SU-DHL-6 (cell line): ENCODE measurements around the gene TRPM3.

Source experiments
- H2AFZ ChIP-seq: fragments of 200-600 bp; sonication (generic); 2 replicates; pipeline ENCODE4 v1.6.1; 2014; ENCODE audit warnings: low read depth, mild to moderate bottlenecking, moderate library complexity, mixed read lengths, antibody characterized with exemption, low read length; ENCODE audit not compliant: severe bottlenecking
- H3F3A ChIP-seq: fragments of 200-600 bp; shearing (Covaris generic); 2 replicates; pipeline ENCODE4 v1.6.0; 2016; ENCODE audit warnings: antibody characterized with exemption, mild to moderate bottlenecking; ENCODE audit not compliant: insufficient read depth
- H3K27ac ChIP-seq: fragments of 200-600 bp; sonication (generic); 2 replicates; pipeline ENCODE4 v1.5.1; 2016; ENCODE audit warnings: low read depth, mild to moderate bottlenecking, low read length, moderate library complexity, mixed read lengths
- H3K27me3 ChIP-seq: fragments of 200-600 bp; sonication (generic), shearing (Covaris generic); 2 replicates; pipeline ENCODE4 v1.6.0; 2014; ENCODE audit warnings: mild to moderate bottlenecking, low read length
- H3K36me3 ChIP-seq: fragments of 200-600 bp; sonication (generic); 2 replicates; pipeline ENCODE4 v1.6.1; 2014; ENCODE audit warnings: mild to moderate bottlenecking, low read length, mixed read lengths
- H3K4me2 ChIP-seq: fragments of 300-600, 200-600 bp; shearing (Covaris generic), sonication (generic); 2 replicates; pipeline ENCODE4 v1.6.0; 2014; ENCODE audit warnings: low read length, low read depth, mild to moderate bottlenecking; ENCODE audit not compliant: poor library complexity, severe bottlenecking
- H3K4me3 ChIP-seq: fragments of 200-600 bp; sonication (generic); 2 replicates; pipeline ENCODE4 v1.5.1; 2014; ENCODE audit warnings: antibody characterized with exemption, low read length, mild to moderate bottlenecking, mixed read lengths; ENCODE audit not compliant: insufficient read depth, poor library complexity, severe bottlenecking
- H3K79me2 ChIP-seq: fragments of 200-600 bp; sonication (generic); 2 replicates; pipeline ENCODE4 v1.6.1; 2014; ENCODE audit warnings: mild to moderate bottlenecking, low read length, moderate library complexity; ENCODE audit not compliant: insufficient read depth
- H3K9ac ChIP-seq: fragments of 200-600 bp; sonication (generic); 2 replicates; pipeline ENCODE4 v1.7.0; 2014; ENCODE audit warnings: mild to moderate bottlenecking, low read length
- H3K9me2 ChIP-seq: fragments of 200-600 bp; sonication (generic); replicated peaks from 2 replicates; pipeline ENCODE4 v1.6.1; 2014; ENCODE audit warnings: low read length; ENCODE audit not compliant: insufficient read depth
- H3K9me3 ChIP-seq: fragments of 200-600 bp; sonication (generic); 2 replicates; pipeline ENCODE4 v1.6.1; 2014; ENCODE audit warnings: low read length, mixed read lengths; ENCODE audit not compliant: insufficient read depth
- H4K20me1 ChIP-seq: fragments of 200-600 bp; sonication (generic); 2 replicates; pipeline ENCODE4 v1.6.1; 2014; ENCODE audit warnings: low read depth, mild to moderate bottlenecking, antibody characterized with exemption, low read length, moderate library complexity, mixed read lengths
- EZH2phosphoT487 ChIP-seq: fragments of 200-600 bp; sonication (generic), shearing (Covaris generic); conservative IDR thresholded peaks from 2 replicates; pipeline ENCODE4 v1.6.1; 2018; ENCODE audit warnings: mild to moderate bottlenecking, antibody characterized with exemption, low read length, moderate library complexity, mixed read lengths
- TF ChIP-seq, protein P1 (sequence below): fragments of 200-600 bp; sonication (generic); IDR thresholded peaks from one replicate; pipeline ENCODE4 v1.5.1; 2017; ENCODE audit warnings: antibody characterized with exemption, mild to moderate bottlenecking, low read length, moderate library complexity; ENCODE audit not compliant: insufficient read depth, poor library complexity, severe bottlenecking

Gene TRPM3

DNA sequence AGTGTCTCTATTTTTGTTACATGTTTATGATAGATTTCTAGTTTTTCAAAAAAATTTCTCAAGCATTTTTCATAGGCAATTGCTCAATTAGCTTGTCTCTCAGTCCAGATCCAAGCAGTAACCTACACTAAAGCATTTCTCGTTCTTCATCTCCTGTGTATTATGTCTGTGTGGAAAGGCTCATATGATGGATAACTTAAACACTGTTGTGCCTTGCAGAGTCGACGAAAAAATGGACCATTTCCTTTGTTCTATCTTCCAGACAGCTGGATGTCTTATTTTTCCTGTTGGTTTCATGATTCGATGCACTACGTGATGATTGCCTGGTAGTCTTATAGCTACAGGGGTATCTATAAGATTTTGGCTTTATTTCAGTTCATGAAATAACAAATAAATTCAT is 347.8 kb downstream of the TRPM3 start:
- Histone ChIP-seq H2AFZ (no peak overlapping the region), H3K27ac (no peak overlapping the region), H3K9me2 (no peaks in the 10 kb centered on the region), H4K20me1 (no peaks in the 10 kb centered on the region), H3K36me3 (no peaks in the 10 kb centered on the region), H3K9me3 (no peaks in the 10 kb centered on the region), H3K9ac (no peak overlapping the region), H3K4me3 (no peak overlapping the region), H3F3A (no peaks in the 10 kb centered on the region), H3K4me2 (no peak overlapping the region), H3K79me2 (no peaks in the 10 kb centered on the region), H3K27me3 (no peaks in the 10 kb centered on the region)
- no peak for TF ChIP-seq EZH2phosphoT487
- TF ChIP-seq, protein P1, sequence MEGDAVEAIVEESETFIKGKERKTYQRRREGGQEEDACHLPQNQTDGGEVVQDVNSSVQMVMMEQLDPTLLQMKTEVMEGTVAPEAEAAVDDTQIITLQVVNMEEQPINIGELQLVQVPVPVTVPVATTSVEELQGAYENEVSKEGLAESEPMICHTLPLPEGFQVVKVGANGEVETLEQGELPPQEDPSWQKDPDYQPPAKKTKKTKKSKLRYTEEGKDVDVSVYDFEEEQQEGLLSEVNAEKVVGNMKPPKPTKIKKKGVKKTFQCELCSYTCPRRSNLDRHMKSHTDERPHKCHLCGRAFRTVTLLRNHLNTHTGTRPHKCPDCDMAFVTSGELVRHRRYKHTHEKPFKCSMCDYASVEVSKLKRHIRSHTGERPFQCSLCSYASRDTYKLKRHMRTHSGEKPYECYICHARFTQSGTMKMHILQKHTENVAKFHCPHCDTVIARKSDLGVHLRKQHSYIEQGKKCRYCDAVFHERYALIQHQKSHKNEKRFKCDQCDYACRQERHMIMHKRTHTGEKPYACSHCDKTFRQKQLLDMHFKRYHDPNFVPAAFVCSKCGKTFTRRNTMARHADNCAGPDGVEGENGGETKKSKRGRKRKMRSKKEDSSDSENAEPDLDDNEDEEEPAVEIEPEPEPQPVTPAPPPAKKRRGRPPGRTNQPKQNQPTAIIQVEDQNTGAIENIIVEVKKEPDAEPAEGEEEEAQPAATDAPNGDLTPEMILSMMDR: no peak

DNA sequence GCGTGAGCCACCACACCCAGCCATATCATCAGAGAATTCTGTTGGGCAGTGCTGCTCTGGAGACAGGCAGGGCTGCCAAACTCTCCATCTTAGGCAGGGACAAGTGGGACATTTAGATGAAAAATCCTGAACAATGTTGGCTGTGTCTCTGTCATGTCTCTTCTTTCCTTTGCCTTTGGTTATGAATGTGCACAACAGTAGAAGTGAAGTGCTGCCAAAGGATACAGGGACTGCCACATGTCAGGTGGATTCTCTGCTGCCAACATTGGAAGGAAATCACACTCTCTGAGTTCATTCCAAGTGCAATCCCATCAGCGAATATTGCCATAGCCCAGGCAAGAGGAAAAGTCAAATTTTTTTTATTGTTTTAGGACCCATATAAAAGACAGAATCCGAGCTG is 348.8 kb downstream of the TRPM3 start:
- Histone ChIP-seq H3K27ac (no peak overlapping the region), H3K9me3 (no peaks in the 10 kb centered on the region), H3K4me3 (no peak overlapping the region), H3F3A (no peaks in the 10 kb centered on the region), H3K27me3 (no peaks in the 10 kb centered on the region), H3K36me3 (no peaks in the 10 kb centered on the region), H2AFZ (no peak overlapping the region), H3K9me2 (no peaks in the 10 kb centered on the region), H4K20me1 (no peaks in the 10 kb centered on the region), H3K9ac (no peak overlapping the region), H3K79me2 (no peaks in the 10 kb centered on the region), H3K4me2 (no peak overlapping the region)
- TF ChIP-seq, protein P1: no peak
- TF ChIP-seq EZH2phosphoT487: no peak

DNA sequence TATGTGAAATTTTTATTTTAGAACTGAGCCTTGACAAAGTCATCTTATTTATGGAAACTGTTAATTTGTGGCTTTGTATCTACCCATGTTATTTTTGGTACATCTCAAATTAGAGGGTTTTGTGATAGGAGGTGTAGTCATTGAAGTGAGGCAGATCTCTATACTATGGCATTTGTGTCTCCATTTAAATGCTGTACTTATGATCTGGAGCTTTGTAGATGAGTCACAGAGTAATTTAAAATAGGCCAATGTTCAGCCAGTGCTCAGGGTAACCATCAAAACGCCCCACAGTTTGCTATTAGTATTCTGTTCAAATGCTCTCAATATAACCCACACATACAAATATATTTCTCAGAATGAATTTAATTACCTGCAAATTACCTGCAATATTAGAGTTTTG is 355.5 kb downstream of the TRPM3 start:
- Histone ChIP-seq H3F3A (no peaks in the 10 kb centered on the region), H3K36me3 (no peaks in the 10 kb centered on the region), H2AFZ (no peak overlapping the region), H3K27me3 (no peaks in the 10 kb centered on the region), H3K9me3 (no peaks in the 10 kb centered on the region), H3K4me2 (no peak overlapping the region), H3K9me2 (no peaks in the 10 kb centered on the region), H3K27ac (no peak overlapping the region), H4K20me1 (no peaks in the 10 kb centered on the region), H3K4me3 (no peak overlapping the region), H3K9ac (no peak overlapping the region), H3K79me2 (no peaks in the 10 kb centered on the region)
- TF ChIP-seq EZH2phosphoT487: no peak
- TF ChIP-seq, protein P1: no peak

DNA sequence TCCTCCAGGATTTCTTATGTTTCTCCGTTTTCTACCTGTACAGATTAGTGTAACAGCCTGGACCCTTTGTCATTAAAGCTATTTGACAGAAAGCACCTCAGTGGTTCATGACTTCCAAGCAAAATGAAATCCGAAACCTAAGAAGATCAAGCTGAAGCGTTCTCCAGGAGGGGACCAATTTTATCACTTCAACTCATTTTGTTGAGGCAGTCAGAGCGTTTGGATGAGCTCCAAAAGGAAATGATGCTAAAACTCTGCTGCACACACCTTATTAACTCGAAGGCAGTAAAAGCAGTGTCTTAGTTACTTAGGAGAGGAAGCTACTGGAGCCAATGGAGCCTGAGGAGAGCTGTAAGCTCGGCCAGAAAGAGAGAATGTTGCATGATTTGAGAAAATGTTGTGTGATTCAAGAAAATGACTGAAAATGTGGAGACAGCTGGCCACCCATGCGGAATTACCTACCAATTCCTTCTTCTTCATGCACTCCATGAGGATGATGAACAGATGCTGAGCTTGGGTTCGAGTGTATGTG is 360.2 kb downstream of the TRPM3 start:
- Histone ChIP-seq H3K27me3 (no peaks in the 10 kb centered on the region), H3K9me3 (no peaks in the 10 kb centered on the region), H3K4me3 (no peak overlapping the region), H3K36me3 (no peaks in the 10 kb centered on the region), H4K20me1 (no peaks in the 10 kb centered on the region), H3K27ac (no peak overlapping the region), H3K79me2 (no peaks in the 10 kb centered on the region), H3K9ac (no peak overlapping the region), H3F3A (no peaks in the 10 kb centered on the region), H2AFZ (no peak overlapping the region), H3K9me2 (no peaks in the 10 kb centered on the region), H3K4me2 (no peak overlapping the region)
- TF ChIP-seq, protein P1: no peak
- no peak for TF ChIP-seq EZH2phosphoT487
